Hematopoietic multipotent progenitor cell (in vitro differentiated cells): ENCODE data around the gene KCNMB2. TPM values are rescaled to one million over a fixed set of nuclear protein-coding genes. Genes with fewer than 3 reads are reported as not detected.
"Not testable (repeated sequence)": the region's sequence is repeated elsewhere in the genome, so short reads cannot be mapped to it uniquely, and the experiment has no call there.

Experiments used
- DNase-seq, 3 donors: peaks; one replicate each; pipeline ENCODE4 v3.0.0-alpha.2; 2011 to 2015; ENCODE audit warnings: low read depth in 2 of 3, low spot score in 2 of 3
- total RNA-seq: library from RNA; depleted of rRNA; stranded (reverse); fragments of >200 nt; gene quantifications from one replicate; pipeline ENCODE4 v1.2.3, GENCODE V29; 2012

Gene KCNMB2
- total RNA-seq, 1 donor = not detected

DNA sequence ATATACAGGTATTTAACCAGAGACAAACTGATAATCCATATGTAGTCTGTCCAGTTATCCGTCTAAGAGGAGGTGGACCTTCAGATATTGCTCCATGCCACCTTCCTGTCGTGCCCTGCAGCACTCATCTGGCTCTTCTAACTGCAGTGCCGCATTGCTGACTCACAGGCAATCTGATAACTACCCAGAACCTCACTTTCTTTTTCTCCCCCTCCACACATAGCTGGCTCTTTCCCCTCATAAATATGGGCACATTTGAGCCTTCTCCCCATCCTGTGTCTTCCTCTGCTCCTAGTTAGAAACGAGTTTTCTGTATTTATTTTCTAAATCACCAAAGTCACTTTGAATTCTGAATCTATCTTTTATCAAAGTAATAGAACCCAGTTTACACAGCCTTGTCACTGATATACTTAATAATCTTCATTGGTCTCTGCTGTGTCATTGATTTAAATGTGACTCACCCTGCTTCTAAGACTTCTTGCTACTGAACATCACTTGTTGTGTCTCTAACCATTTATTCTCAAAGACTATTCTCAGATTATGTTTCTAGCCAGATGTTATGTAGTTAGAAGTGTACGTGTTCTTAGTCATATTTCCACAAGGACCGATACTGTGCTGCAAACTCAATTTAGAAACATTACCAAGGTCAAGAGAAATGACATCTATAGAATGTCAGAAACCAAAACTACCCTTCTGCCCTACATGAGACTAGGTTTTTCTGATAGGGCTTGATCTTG is 17.4 kb upstream of the KCNMB2 start:
- no peak for DNase-seq

DNA sequence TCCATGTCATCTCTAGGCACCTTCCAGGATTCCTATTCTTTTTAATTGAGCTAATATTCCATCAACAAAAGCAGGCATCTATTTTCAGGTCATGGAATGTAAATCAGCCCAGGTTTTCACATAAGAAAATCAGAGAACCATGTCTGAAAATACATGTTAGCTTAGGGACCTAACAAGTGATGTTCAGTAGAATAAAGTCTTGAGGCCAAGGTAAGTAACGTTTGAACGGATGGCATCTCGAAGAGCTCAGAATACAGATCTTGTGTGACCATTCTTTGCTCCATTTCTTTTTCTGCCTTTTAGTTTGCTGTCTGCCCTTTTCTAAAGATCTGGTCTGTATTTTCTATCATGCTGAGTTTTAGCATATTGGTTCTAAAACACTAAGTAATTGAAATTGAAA is 16.5 kb upstream of the KCNMB2 start:
- no peak for DNase-seq

DNA sequence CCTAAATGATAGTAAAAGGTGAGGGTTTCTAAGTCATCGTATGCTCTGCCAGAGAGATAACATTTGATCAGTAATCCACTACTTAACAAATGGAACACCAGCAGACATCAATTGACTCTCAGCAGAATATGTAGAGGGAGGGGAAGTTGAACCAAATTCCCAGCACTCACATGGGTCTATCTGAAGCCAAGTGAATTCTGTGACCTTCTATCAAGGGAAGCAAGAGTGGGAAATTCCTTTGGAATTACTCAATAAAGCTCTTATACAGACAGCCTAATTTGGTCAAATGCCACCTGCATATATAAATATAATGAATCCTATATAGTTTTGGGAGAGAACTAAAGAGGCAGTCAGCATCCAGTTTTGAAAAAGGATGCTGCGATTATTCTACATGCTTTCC is 15.8 kb upstream of the KCNMB2 start:
- DNase-seq = no peak

DNA sequence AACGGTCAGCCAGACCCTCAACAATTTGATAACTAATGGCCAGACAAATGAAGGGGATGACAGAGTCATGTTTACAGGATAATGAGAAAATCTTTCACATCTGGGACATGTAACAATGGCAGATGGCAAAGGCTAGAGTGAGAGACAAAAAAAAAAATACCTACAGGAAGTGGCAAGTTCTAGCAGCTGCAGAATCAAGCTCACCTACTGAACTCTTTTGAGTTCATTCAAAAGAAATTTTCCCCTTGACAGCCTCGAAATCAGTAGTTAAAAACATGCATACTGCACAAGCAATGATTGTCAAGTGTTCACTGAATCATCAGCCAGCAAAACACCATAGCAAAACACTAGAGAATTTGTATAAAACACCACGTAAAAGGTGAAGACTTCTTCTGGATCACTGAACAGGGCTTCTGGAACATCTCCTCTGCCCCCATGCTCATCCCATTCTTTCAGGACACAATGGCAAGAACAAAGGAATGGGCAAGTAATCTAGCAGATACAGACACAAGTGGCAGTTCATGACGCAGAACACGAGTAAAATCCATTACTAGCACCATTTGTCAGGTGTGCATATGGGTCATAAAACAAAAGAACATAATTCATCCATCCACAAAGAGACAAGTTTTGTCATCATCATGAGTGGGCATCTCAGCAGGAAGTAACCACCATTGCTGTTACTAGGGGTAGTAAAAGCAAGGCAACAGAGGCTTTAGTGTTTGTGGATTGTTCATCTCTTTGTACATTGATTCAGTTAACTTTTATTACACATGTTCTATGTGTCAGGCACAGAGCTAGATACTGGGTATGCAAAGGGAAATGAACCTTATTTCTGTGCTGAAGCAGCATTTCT is 13.8 kb upstream of the KCNMB2 start:
- no peak for DNase-seq

DNA sequence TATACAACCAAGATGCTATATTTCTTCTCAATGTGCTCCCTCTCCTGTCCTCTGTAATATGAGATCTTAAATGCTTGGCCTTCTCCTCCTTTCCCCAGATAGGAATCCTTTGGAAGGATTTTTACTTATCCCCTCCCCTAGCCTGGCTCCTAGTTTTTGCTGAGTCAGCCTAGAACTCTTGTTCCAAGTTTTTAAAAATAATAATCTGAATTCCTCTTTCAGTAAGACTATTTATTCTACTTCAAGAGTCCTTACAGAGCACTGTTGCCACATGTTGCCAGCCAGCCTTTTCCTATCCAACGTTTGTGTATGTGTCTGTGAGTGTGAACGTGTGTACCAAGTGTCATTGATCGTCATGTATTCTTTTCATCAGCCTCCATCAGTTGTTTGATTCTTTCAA is 11.0 kb upstream of the KCNMB2 start:
- no peak for DNase-seq

DNA sequence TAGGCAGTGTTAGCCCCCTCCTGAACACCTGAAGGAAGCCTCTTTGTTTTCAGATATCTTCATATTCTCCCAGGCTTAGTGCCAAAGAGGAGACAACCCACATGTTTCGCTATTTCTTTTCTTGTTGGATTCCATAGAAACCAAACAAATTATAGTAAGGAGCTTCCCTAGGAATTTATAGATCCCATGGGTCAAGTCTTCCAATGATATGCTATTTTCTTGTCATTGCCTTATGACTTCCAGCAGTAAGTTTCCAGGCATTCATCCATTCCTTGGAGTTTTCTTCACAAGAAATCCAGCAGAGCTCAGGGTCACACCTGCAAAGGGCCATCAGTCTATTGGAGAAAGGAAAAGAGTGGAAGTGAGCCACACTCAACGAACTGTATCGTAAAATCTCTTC is 9.9 kb upstream of the KCNMB2 start:
- DNase-seq = no peak

DNA sequence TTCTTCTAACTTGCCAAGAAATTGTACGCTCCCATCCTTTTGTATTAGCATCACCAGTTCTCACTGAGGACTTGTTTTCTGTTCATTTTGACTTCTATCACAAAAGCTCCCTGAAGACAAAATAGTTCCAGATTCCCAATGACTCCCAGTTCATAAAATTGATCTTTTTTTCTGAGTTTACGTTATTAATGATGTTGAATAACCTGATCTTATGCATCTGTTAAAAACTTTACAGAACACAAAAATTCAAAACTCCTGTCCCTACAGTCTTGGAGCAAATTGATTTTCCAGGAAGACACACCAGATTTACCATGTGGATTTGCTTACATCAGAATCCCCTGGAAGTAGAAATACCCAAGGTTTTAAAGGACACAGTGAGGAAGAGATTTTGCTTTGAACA is 8.3 kb upstream of the KCNMB2 start:
- DNase-seq = no peak

DNA sequence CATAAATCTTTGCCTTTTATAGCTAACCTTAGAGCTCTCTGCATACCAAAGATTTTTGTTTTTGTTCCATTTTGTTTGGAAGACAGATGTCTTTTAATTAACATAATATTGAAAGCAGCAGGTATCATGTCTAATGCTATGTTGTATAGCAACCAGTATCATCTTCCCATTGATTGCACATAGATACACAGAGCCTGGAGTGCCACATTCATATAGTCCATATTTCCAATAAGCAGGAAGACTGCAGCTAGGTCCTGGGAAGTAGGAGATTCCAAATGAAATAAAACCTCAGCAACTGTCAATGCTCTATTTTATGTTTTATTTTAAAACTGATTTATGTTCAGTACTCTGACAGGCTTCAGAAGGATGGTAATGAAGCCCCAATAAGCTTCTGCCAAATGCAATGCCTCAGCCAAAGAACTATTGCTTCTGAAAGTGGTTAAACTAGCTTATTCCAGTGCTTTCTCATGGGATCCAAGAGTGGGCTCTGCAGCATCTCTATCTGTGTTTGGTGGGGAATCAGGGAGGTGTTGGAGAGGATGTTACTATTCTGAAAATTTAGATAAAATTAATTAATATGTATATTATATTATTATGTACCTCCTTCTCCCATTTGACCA is 6.5 kb upstream of the KCNMB2 start:
- DNase-seq = no peak

DNA sequence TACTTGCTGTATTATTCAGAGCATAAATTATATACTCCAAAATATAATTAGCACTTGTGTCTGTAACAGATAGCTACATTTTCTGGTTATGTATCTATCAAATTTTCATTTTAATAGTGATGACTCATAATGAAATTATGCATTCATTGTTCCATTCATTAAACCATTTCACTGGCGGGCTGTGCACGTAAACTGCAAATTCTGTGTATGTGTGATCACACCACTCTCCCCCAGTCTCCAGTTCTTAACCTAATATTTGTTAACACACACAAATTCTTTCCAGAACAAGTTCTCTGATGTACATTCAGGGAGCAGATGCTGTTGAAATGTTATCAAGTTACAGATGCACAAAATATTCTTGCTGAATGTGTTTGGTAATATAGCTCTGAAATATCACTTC is 3.8 kb upstream of the KCNMB2 start:
- no peak for DNase-seq

DNA sequence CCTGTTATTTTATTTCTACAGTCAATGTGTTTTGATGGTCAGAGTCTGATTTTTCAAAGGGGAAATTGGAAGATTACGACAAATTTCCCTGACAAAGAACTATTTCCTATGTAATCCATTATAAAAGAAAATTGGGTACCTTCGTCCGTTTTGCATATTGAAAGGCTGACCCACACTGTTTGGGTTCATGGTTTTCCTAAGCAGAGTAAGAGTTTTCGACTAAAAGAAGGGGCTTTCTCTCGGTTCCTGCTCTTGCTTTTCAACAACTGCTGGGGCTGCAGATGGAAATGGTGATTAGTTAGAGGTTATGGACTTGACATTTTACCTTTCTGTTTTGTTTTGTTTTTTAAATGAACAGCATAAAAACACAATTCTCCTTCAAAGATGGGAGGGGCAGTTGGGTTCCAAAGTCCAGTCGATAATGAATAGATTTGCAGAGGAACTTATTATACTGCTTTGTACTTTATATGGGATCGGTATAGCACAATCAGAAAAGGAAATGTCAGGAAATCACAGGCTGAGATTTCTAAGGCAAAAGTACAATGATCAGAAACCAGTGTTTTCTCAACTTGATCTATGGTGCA is 978 bp downstream of the KCNMB2 start:
- no peak for DNase-seq

DNA sequence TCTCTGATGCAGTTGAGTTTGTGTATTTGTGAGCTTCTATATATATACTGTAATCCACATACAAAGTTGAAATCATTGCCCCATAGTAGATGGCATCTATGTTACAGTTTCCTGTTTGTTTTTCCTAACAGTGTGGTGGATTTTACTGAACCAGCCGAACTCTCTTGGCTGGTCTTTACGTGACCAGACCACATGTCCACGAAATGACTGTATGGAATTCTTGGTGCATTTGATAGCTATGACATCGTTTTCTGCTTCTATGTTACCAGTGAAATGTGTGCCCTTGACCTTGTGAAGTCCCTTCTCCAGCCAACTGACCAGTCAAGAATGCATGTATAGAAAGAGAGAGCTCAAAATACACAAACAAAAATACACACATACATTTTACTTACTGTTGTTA is 1.8 kb downstream of the KCNMB2 start:
- DNase-seq = no peak

DNA sequence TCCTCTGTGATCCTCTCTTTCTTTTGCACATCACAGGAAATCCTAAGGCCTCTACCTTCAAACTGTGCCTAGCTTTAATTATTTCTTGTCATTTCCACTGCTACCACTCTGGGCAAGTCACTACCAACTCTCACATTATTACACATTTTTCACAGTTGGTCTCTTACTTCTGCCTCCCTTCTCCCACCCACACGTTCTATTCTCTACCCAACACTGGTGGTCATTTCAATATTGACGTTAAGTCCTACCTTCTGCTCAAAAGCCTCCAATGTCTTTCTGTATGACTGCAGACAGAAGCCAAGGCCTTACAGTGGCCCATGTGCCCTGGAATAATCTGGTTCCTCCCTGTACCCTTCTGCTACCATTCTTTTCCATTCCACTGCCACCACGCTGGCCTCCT is 3.9 kb downstream of the KCNMB2 start:
- DNase-seq = no peak

DNA sequence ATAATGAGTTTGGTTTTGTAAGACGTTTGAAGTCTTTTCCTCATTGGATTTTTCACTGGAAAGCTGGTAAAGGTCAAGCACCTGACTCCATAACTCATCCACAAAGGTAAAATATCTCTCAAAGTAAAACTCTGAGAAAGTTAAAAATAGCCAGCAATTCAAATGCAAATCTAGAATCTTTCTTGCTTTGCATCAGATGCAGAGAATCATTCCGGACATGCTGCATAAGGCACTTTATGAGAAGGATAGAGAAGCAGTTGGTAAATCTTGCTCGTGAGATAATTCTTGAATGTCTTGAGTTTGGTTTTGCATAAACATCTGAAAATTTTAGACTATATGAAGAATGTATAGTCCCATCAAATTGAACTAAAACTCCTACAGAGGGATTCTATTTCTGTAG is 9.1 kb downstream of the KCNMB2 start:
- DNase-seq = no peak

DNA sequence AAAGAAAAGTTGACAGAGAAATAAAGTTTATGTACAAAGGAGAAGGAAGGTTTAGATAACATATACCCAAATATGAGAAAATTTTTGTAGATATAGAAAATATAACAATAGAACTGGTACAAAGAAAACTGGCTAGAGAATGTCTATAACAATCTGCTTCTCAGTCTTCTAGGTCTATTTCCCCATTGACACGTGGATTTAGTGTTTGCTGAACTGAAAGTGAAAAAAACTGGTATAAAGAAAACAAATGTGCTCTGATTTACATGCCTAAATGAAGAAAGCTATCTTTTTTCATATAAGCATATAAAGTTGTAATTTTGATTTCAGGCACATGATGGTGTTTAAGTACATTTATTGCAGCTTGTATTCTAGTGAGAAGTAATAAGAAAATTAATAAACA is 9.8 kb downstream of the KCNMB2 start:
- DNase-seq = no peak

DNA sequence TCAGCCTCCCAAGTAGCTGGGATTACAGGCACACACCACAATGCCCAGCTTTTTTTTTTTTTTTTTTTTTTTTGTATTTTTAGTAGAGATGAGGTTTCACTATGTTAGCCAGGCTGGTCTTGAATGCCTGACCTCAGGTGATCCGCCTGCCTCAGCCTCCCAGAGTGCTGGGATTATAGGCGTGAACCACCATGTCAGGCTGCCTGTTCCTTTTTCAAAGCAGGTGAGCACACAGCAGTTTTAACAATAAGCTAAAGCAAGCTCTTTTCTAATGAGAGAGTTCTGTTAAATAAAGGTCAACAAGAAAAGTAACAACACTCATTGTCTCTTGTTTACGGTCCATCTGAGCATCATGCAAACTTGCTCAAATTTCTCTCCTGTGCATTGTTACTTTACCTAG is 13.2 kb downstream of the KCNMB2 start:
- not testable (repeated sequence) for DNase-seq

DNA sequence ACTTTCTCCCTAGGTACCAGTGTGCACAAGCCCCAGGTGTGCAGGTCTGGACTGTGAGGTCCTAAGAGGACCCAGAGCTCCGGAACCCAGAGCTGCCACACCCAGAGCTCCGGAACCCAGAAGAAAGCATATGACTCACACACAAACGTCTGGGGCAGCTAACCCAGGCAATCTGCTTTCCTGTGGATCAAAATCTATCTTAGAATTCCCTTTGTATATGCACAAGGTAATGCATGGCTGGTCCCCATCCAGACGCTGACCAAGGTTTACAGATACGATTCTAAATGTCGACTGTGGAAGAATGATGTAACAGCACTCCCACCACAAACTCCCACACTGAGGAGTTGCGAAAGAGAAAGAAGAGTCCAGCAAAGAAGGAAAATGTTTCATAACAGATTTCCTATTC is 15.7 kb downstream of the KCNMB2 start:
- no peak for DNase-seq

DNA sequence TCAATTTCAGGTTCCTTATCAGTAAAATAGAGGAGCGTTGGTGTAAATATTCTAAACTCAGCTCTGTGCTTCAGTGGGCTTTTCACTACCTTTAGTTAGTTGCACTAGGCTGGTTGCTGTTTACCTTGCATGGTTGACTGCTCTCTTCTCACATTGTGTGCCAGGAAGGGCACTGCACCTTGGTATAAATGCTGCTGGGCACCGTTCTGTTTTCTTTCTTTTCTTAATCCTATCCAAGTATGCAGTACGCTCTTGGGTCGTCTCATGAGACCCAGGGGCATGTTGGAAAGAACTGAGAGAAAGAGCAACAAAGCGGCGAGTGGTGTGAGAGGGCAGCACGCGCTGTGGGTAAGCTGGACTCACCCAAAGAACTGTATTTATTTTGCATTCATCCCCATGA is 22.4 kb downstream of the KCNMB2 start:
- DNase-seq = no peak

DNA sequence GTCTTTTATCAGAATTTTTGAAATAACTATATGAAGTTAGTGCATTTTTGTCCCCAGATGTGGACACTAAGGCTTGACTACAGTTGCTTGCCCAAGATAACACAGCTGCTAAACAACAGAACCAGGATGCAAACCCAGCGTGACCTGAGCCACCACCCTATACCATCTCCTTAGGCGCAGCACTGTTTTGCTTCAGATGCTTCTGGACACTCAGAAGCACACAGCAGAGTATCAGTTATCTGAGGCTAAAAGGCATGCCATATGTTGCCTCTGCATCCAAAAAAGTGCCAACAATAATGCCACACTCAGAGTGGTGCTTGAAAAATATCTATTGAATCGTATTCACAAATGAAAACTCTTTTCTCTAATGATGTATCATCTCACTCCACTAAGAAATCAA is 24.5 kb downstream of the KCNMB2 start:
- no peak for DNase-seq

DNA sequence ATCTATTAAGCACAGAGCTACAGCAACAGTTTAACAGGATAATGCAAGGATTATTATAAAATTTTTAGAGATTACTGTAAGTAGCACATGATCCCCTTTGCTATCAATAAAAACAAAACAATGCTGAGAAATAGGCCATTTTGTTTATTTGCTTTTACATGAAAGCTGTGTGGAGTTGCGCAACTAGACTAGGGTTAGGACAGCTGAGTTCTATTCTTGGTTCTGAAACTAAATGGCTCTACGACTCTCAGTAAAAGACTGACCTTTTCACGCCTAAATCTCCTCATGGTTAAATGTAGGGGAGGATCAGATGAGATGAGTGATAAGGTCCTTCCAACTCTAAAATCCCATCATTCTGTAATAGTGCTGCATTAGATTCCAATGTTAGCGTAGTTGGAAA is 25.0 kb downstream of the KCNMB2 start:
- DNase-seq = no peak

DNA sequence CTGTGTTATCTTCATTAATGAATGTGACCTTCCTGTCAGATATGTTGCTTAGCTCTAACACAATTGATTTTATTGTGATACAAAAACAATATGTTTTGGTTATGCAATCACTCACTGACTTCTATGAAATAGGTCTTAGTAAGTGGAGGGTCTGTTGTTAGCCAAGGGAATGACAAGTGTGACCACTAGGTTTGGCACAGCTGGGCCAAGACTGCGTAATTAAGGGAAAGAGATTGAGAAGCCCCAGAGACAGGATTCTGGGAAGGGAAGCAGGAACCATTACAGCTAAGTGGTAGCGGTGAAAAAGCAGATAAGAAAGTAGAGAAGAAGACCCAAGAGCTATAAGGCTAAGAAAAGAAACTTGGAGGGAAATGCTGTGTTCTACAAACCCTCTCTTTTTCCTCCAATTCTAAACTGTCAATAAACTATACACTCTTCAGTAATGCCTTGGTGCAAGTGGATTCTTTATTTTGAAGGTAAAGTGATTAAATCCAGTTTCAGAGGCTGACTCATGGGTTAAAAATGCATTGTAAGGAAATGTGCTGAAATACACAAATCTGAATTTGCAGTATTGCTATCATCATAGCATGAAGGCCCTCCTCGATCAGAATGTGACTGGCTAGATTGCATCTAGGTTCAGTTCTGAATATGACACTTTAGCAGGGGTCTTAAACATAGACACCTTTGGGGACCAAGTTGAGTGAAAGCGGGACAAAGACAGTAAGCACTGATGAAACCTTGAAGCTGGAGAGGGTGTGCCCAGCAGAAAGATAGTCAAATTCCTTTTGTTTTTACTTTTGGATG is 26.1 kb downstream of the KCNMB2 start:
- DNase-seq = no peak

DNA sequence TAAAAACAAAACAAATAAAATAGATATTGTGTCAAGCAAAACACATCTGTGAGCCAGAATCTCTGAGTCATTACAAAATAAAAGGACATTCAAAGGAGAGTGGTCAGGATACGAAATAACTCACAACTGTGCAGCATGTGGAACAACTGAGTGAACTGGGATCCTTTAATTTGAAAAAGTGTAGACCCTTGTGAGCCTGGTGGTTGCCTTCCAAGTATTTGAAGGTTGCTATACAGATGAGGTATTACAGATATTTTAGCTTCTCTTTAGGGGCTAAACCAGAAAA is 26.7 kb downstream of the KCNMB2 start:
- no peak for DNase-seq
